OCI-LY7 (cell line): ENCODE results near the gene LTBR. TPM values are rescaled to one million over a fixed set of nuclear protein-coding genes. Genes with fewer than 3 reads are reported as not detected.

Experiments
- BruUV-seq: library from RNA; stranded (reverse); fragments of 400-500 nt; replicated peaks from 2 replicates; lab custom pipeline; 2021; lab: Mats Ljungman, UMichigan
- CTCF ChIA-PET: fragments of 300-600 bp; sonication (Branson Sonifier 250); formaldehyde crosslinking; loops from one replicate; lab custom pipeline; 2022; ENCODE audit warnings: antibody characterized with exemption; ENCODE audit not compliant: unreplicated experiment; lab: Charles Lee
- POLR2A ChIA-PET: fragments of 300-600 bp; sonication (Branson Sonifier 250); formaldehyde crosslinking; loops from one replicate; lab custom pipeline; 2022; ENCODE audit warnings: antibody characterized with exemption; lab: Charles Lee
- DNase-seq: peaks from one replicate; pipeline ENCODE4 v3.0.0-alpha.2; 2015; ENCODE audit warnings: low spot score
- H2AFZ ChIP-seq: fragments of 200-600 bp; sonication (generic), shearing (Covaris generic); 2 replicates; pipeline ENCODE4 v1.6.1; 2014; ENCODE audit warnings: mild to moderate bottlenecking, antibody characterized with exemption, low read length, moderate library complexity
- H3K27ac ChIP-seq: fragments of 200-600 bp; sonication (generic); 2 replicates; pipeline ENCODE4 v1.5.1; 2014; ENCODE audit warnings: mixed run types, low read depth, mild to moderate bottlenecking, moderate library complexity, low read length, inconsistent platforms; ENCODE audit not compliant: poor library complexity, severe bottlenecking
- H3K36me3 ChIP-seq: fragments of 200-600 bp; sonication (generic); 2 replicates; pipeline ENCODE4 v1.6.1; 2014; ENCODE audit warnings: mild to moderate bottlenecking, antibody characterized with exemption, low read length, moderate library complexity, mixed read lengths; ENCODE audit not compliant: insufficient read depth
- H3K4me1 ChIP-seq: fragments of 200-600 bp; sonication (generic); 2 replicates; pipeline ENCODE4 v1.5.1; 2014; ENCODE audit warnings: mild to moderate bottlenecking, low read length; ENCODE audit not compliant: insufficient read depth, poor library complexity, severe bottlenecking
- H3K4me2 ChIP-seq: fragments of 200-600 bp; sonication (generic); 2 replicates; pipeline ENCODE4 v1.6.1; 2014; ENCODE audit warnings: mild to moderate bottlenecking, low read length
- H3K4me3 ChIP-seq: fragments of 200-600 bp; sonication (generic); 2 replicates; pipeline ENCODE4 v1.5.1; 2014; ENCODE audit warnings: mild to moderate bottlenecking, low read depth, low read length; ENCODE audit not compliant: poor library complexity, severe bottlenecking
- H3K79me2 ChIP-seq: fragments of 200-600 bp; sonication (generic); 2 replicates; pipeline ENCODE4 v1.6.1; 2016; ENCODE audit warnings: low read depth, mild to moderate bottlenecking, low read length, moderate library complexity, mixed read lengths; ENCODE audit not compliant: insufficient read depth
- H3K9me2 ChIP-seq: fragments of 200-600 bp; sonication (generic); 2 replicates; pipeline ENCODE4 v1.6.1; 2016; ENCODE audit warnings: mild to moderate bottlenecking, low read length, mixed read lengths; ENCODE audit not compliant: insufficient read depth
- H3K9me3 ChIP-seq: fragments of 200-600 bp; sonication (generic); 2 replicates; pipeline ENCODE4 v1.6.1; 2014; ENCODE audit warnings: mild to moderate bottlenecking, mixed run types, low read length, mixed read lengths
- H4K20me1 ChIP-seq: fragments of 200-600 bp; sonication (generic); 2 replicates; pipeline ENCODE4 v1.6.1; 2014; ENCODE audit warnings: mild to moderate bottlenecking, antibody characterized with exemption, low read length, moderate library complexity, mixed read lengths; ENCODE audit not compliant: insufficient read depth
- EZH2phosphoT487 ChIP-seq: fragments of 200-600 bp; sonication (generic); IDR thresholded peaks from 2 replicates; pipeline ENCODE4 v1.6.1; 2018; ENCODE audit warnings: low read depth, borderline replicate concordance, mild to moderate bottlenecking, mixed run types, antibody characterized with exemption, low read length, moderate library complexity, mixed read lengths
- intact Hi-C: fragments of 100-400 bp; cut with micrococcal nuclease; formaldehyde crosslinking; loops from one replicate; pipeline ENCODE4 v1.10.0; 2022; ENCODE audit not compliant: unreplicated experiment
- total RNA-seq, 2 experiments: library from RNA; depleted of rRNA in 1 of 2; stranded (reverse); fragments of >200 nt in 1 of 2; shearing (Covaris generic) in 1 of 2; gene quantifications; 2 replicates each; pipeline ENCODE4 v1.2.3, GENCODE V29; 2014 to 2022
- TF ChIP-seq, protein P1 (sequence below): fragments of 200-600 bp; sonication (generic); conservative IDR thresholded peaks from 2 replicates; pipeline ENCODE4 v1.5.1; 2014; ENCODE audit warnings: mild to moderate bottlenecking, antibody characterized with exemption, low read length, moderate library complexity, mixed read lengths

Gene LTBR
- total RNA-seq, 2 experiments from 2014 or later: not detected

DNA sequence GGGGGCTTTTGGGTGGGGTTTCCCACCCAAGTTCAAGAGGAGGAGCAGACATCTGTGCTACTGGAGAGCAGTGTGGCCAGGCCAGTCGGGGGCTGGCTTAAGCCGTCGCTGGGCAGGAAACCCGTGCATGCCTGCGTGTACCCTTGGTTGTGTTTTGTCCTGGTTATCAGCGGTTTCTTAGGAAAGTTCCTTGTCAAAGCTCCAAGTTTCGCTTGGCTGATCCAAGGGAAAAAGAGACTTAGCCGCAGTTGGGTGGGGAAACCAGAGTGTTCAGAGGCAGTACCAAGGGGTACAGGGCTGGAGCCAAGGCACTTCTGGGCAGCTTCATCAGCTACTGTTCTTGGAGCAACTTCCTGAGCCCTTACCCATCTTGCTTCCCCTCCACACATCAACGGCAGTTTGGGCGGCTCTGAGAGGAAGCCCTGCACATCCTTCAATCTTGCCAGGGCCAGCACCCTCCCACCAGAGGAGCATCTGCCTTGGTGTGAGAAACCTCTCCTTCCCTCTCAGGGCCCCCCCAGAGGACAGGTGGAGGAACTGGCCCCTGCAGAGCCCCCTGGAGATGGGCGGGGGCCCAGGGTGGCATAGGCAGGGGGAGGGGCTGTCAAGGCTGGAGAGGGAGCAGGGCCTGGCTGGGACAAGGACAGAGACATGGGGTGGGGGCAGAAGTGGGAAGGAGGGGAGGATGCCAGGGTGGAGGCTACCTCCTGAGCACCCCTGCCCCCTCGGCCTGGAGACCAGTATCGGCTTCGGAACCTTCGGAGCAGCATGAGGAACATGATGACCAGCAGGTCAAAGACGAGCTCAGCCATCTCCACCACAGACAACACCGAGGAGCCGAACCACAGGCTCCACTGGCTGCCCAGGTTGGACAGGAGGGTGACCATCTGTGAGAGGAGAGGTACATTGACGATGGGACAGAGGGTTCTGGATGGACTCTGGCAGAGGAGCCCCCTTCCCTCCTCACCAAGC, 36.3 kb upstream of the LTBR start:
- no peak overlapping the region for H3K27ac ChIP-seq
- H3K36me3 ChIP-seq: no peaks in the 10 kb centered on the region
- no peak for DNase-seq
- BruUV-seq: no TSS peak
- H3K4me1 ChIP-seq: peaks cover 50% of the 10 kb centered on the region
- H3K79me2 ChIP-seq: no peaks in the 10 kb centered on the region
- no peaks in the 10 kb centered on the region for H3K9me3 ChIP-seq
- ChIA-PET POLR2A (interaction anchor here (3.5 kb wide), 1 partner anchor 9 kb away, joined by 19 read pairs; no protein-coding TSS in a partner anchor), CTCF (interaction anchor here (3.0 kb wide), 1 partner anchor 9 kb away, joined by 18 read pairs; no protein-coding TSS in a partner anchor)
- intact Hi-C loops: no loop called here
- 0 out of 2 replicates have a peak overlapping the region, but pooled peaks have one; percentile 2 for H3K4me2 ChIP-seq
- H2AFZ ChIP-seq: peak overlapping the region; percentile 23; the same call in 1 of the 2 replicates
- no peak overlapping the region for H3K4me3 ChIP-seq
- TF ChIP-seq EZH2phosphoT487: no peak
- TF ChIP-seq, protein P1, sequence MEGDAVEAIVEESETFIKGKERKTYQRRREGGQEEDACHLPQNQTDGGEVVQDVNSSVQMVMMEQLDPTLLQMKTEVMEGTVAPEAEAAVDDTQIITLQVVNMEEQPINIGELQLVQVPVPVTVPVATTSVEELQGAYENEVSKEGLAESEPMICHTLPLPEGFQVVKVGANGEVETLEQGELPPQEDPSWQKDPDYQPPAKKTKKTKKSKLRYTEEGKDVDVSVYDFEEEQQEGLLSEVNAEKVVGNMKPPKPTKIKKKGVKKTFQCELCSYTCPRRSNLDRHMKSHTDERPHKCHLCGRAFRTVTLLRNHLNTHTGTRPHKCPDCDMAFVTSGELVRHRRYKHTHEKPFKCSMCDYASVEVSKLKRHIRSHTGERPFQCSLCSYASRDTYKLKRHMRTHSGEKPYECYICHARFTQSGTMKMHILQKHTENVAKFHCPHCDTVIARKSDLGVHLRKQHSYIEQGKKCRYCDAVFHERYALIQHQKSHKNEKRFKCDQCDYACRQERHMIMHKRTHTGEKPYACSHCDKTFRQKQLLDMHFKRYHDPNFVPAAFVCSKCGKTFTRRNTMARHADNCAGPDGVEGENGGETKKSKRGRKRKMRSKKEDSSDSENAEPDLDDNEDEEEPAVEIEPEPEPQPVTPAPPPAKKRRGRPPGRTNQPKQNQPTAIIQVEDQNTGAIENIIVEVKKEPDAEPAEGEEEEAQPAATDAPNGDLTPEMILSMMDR: no peak
- H3K9me2 ChIP-seq: no peaks in the 10 kb centered on the region
- H4K20me1 ChIP-seq: no peaks in the 10 kb centered on the region

GRCh38 chr12:6351622-6352021, 32.3 kb upstream of the LTBR start:
- Histone ChIP-seq H2AFZ (no peak overlapping the region), H3K79me2 (no peaks in the 10 kb centered on the region), H3K4me2 (no peak overlapping the region), H3K9me2 (no peaks in the 10 kb centered on the region), H3K9me3 (no peaks in the 10 kb centered on the region), H3K4me3 (no peak overlapping the region), H3K4me1 (peaks cover 51% of the 10 kb centered on the region), H3K36me3 (no peaks in the 10 kb centered on the region), H4K20me1 (no peaks in the 10 kb centered on the region), H3K27ac (no peak overlapping the region)
- POLR2A ChIA-PET: interaction anchor here (1.0 to 1.3 kb wide), 3 partner anchors 9 to 16 kb away, joined by 3 to 4 read pairs (median 4); partner anchors contain the start of gene TNFRSF1A
- intact Hi-C loops: no loop called here
- CTCF ChIA-PET: interaction anchor here (1.0 kb wide), 1 partner anchor 8 kb away, joined by 3 read pairs; no protein-coding TSS in a partner anchor
- TF ChIP-seq EZH2phosphoT487: no peak
- TF ChIP-seq, protein P1: no peak
- BruUV-seq: no TSS peak
- no peak for DNase-seq
